Measurements from ENCODE around the gene SPN. TPM values are rescaled to one million over a fixed set of nuclear protein-coding genes. Genes with fewer than 3 reads are reported as not detected.

SPN gene
- total and polyA plus RNA-seq, 2 donors (not counting 3 experiments of a cell fraction or from before 2014, with no cell fraction given) = not detected

DNA sequence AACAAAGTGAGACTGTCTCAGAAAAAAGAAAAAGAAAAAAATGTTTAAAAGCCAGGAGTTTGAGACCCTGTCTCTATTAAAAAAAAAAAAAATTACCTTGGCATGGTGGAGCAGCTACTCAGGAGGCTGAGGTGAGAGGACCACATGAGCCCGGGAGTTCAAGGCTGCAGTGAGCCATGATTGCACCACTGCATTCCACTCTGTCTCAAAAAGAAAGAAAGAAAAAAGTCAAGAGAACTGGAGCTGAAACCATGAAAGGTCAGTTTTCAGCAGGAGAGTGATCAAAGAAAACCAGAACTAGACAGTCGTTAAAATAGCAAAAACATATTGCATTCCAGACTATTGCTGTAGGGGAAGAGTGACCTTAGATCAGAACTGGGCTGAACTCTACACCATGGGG, 24.7 kb downstream of the SPN start:
- intact Hi-C loops (cut with micrococcal nuclease) (no loop called here), dilution Hi-C loops (cut with MboI; ENCODE audit: extremely low pct_ligation_motif_present, low sequenced_read_pairs) (no loop called here)
- no peak for DNase-seq (ENCODE audit: low read depth, low spot score)
- Histone ChIP-seq H3K9ac (replicated peaks; ENCODE audit: extremely low read depth, insufficient read depth, low read length) (no peak overlapping the region), H3K36me3 (ENCODE audit: control insufficient read depth in 2 of 2, extremely low read depth in 1 of 2, insufficient read depth in 2 of 2, low read length in 2 of 2) (no peaks in the 10 kb centered on the region), H3K27ac (ENCODE audit: insufficient read depth, low read depth, low read length) (no peak overlapping the region), H4K20me1 (replicated peaks; ENCODE audit: control insufficient read depth, extremely low read depth, insufficient read depth, low read length) (no peaks in the 10 kb centered on the region), H3K79me2 (ENCODE audit: control insufficient read depth, insufficient read depth, low read length) (no peaks in the 10 kb centered on the region), H3K4me3 (replicated peaks in 1 of 3; ENCODE audit: insufficient read depth in 1 of 3, low read depth in 1 of 3, low read length in 3 of 3) (no peak overlapping the region), H3K9me1 (replicated peaks; ENCODE audit: control insufficient read depth, extremely low read depth, insufficient read depth, low read length) (no peaks in the 10 kb centered on the region), H3K9me3 (replicated peaks; ENCODE audit: control insufficient read depth, insufficient read depth, low read length) (no peaks in the 10 kb centered on the region), H2AFZ (ENCODE audit: low read depth, low read length) (no peak overlapping the region), H3K27me3 (ENCODE audit: control insufficient read depth in 2 of 2, insufficient read depth in 2 of 2, low read length in 2 of 2) (no peaks in the 10 kb centered on the region), H3K4me2 (ENCODE audit: insufficient read depth, low read length) (no peak overlapping the region), H3K4me1 (ENCODE audit: control insufficient read depth, extremely low read depth, insufficient read depth, low read length) (no peaks in the 10 kb centered on the region)
- TF ChIP-seq, protein P1, sequence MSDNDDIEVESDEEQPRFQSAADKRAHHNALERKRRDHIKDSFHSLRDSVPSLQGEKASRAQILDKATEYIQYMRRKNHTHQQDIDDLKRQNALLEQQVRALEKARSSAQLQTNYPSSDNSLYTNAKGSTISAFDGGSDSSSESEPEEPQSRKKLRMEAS (IDR thresholded peaks at IDR 0.05; ENCODE audit: insufficient read depth, insufficient read length) = no peak
- no peak for TF ChIP-seq FOS (IDR thresholded peaks at IDR 0.05; ENCODE audit: borderline replicate concordance, insufficient read depth, low read length)
- no peak for TF ChIP-seq POLR2AphosphoS5 (IDR thresholded peaks at IDR 0.05; ENCODE audit: insufficient read depth, low read depth, low read length)
- TF ChIP-seq EZH2 (IDR thresholded peaks at IDR 0.05; ENCODE audit: borderline replicate concordance, low read depth, low read length, severe bottlenecking) = no peak
- no peak for TF ChIP-seq POLR2A (IDR thresholded peaks at IDR 0.05; ENCODE audit: low read depth, low read length)
- TF ChIP-seq MYC (IDR thresholded peaks at IDR 0.05; ENCODE audit: low read depth, low read length) = no peak
- no peak for TF ChIP-seq GATA2 (IDR thresholded peaks at IDR 0.05; ENCODE audit: insufficient read depth, insufficient read length, low read depth, low read length)
- TF ChIP-seq, protein P2, sequence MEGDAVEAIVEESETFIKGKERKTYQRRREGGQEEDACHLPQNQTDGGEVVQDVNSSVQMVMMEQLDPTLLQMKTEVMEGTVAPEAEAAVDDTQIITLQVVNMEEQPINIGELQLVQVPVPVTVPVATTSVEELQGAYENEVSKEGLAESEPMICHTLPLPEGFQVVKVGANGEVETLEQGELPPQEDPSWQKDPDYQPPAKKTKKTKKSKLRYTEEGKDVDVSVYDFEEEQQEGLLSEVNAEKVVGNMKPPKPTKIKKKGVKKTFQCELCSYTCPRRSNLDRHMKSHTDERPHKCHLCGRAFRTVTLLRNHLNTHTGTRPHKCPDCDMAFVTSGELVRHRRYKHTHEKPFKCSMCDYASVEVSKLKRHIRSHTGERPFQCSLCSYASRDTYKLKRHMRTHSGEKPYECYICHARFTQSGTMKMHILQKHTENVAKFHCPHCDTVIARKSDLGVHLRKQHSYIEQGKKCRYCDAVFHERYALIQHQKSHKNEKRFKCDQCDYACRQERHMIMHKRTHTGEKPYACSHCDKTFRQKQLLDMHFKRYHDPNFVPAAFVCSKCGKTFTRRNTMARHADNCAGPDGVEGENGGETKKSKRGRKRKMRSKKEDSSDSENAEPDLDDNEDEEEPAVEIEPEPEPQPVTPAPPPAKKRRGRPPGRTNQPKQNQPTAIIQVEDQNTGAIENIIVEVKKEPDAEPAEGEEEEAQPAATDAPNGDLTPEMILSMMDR (IDR thresholded peaks at IDR 0.05; ENCODE audit: extremely low read depth in 1 of 2, insufficient read depth in 1 of 2, low read depth in 1 of 2, low read length in 2 of 2) = no peak
- TF ChIP-seq JUN (IDR thresholded peaks at IDR 0.05; ENCODE audit: borderline replicate concordance, insufficient read depth, insufficient read length, low read depth) = no peak
- no peak for FAIRE-seq
- ChIA-PET POLR2A (no interaction called here), CTCF (interaction anchor here (0.7 to 3.6 kb wide), 3 partner anchors 13 to 161 kb away, joined by 3 to 13 read pairs (median 3); no protein-coding TSS in a partner anchor)
- no TSS peak for BruUV-seq (replicated peaks)
